H1 (cell line): Measurements from ENCODE around the gene TGFB3. TPM values are rescaled to one million over a fixed set of nuclear protein-coding genes. Genes with fewer than 3 reads are reported as not detected.

Experiments used
- CTCF ChIA-PET: fragments of 300-600 bp; sonication (Branson Sonifier 250); formaldehyde crosslinking; loops from one replicate; lab custom pipeline; 2021; ENCODE audit not compliant: partially characterized antibody; lab: Charles Lee
- POLR2A ChIA-PET: fragments of 300-600 bp; sonication (Branson Sonifier 250); formaldehyde crosslinking; loops from one replicate; lab custom pipeline; 2021; ENCODE audit warnings: inconsistent platforms; ENCODE audit not compliant: partially characterized antibody; lab: Charles Lee
- DNase-seq, 2 experiments: peaks; one replicate each; pipeline versions ENCODE4 v3.0.0 to v3.0.0-alpha.2; 2010 to 2022; ENCODE audit warnings: low spot score in 2 of 2, low read depth in 1 of 2, mixed read lengths in 1 of 2
- FAIRE-seq: peaks from 2 replicates; lab custom pipeline; 2011; peaks lifted over from hg19 to GRCh38; lab: Jason Lieb, UNC
- H2AFZ ChIP-seq: 2 replicates; pipeline ENCODE4 v1.8.1; 2012; ENCODE audit warnings: low read length, inconsistent platforms
- H2AK5ac ChIP-seq: 2 replicates; pipeline ENCODE4 v1.6.1; 2013; ENCODE audit warnings: low read depth, low read length
- H2BK120ac ChIP-seq: replicated peaks from 2 replicates; pipeline ENCODE3; 2013; ENCODE audit warnings: low read depth, low read length, inconsistent platforms
- H2BK12ac ChIP-seq: 2 replicates; pipeline ENCODE4 v1.6.1; 2013; ENCODE audit warnings: low read depth, low read length
- H2BK15ac ChIP-seq: 2 replicates; pipeline ENCODE4 v1.6.1; 2013; ENCODE audit warnings: low read length
- H2BK20ac ChIP-seq: 2 replicates; pipeline ENCODE4 v1.6.1; 2013; ENCODE audit warnings: low read length
- H2BK5ac ChIP-seq: 2 replicates; pipeline ENCODE4 v1.6.1; 2013; ENCODE audit warnings: low read depth, low read length
- H3K14ac ChIP-seq: 2 replicates; pipeline ENCODE4 v1.6.1; 2013; ENCODE audit warnings: inconsistent platforms; ENCODE audit not compliant: insufficient read length
- H3K18ac ChIP-seq: 2 replicates; pipeline ENCODE4 v1.6.1; 2013; ENCODE audit warnings: low read length; ENCODE audit errors: extremely low read depth
- H3K23ac ChIP-seq: 2 replicates; pipeline ENCODE4 v1.6.1; 2013; ENCODE audit warnings: inconsistent platforms; ENCODE audit not compliant: insufficient read length
- H3K23me2 ChIP-seq: 2 replicates; pipeline ENCODE4 v1.6.1; 2013; ENCODE audit warnings: low read depth, low read length
- H3K27ac ChIP-seq: 2 replicates; pipeline ENCODE4 v1.6.1; 2011; ENCODE audit warnings: low read depth, low read length, inconsistent platforms
- H3K27me3 ChIP-seq, 4 experiments: replicated peaks in 1 of 4; 1 replicate in 1 of 4; 2 replicates in 3 of 4; pipeline versions ENCODE4 v1.6.1 to v1.8.1; 2011 to 2013; ENCODE audit warnings: low read length in 3 of 4, mild to moderate bottlenecking in 3 of 4, inconsistent platforms in 2 of 4, mixed read lengths in 2 of 4, moderate library complexity in 1 of 4; ENCODE audit not compliant: control insufficient read depth in 3 of 4, insufficient read depth in 3 of 4; ENCODE audit errors: extremely low read depth in 1 of 4
- H3K36me3 ChIP-seq, 4 experiments: 2 replicates each; pipeline versions ENCODE4 v1.6.1 to v1.8.1; 2011 to 2013; ENCODE audit warnings: mild to moderate bottlenecking in 4 of 4, low read length in 3 of 4, moderate library complexity in 2 of 4, control low read depth in 1 of 4, inconsistent platforms in 1 of 4; ENCODE audit not compliant: insufficient read depth in 4 of 4, control insufficient read depth in 2 of 4
- H3K4ac ChIP-seq: replicated peaks from 2 replicates; pipeline ENCODE3; 2013; ENCODE audit warnings: low read length, low read depth, mixed read lengths, inconsistent platforms; ENCODE audit not compliant: insufficient read length
- H3K4me1 ChIP-seq, 4 experiments: replicated peaks in 1 of 4; 1 replicate in 1 of 4; 2 replicates in 3 of 4; pipeline versions ENCODE4 v1.6.1 to v1.8.1; 2011 to 2013; ENCODE audit warnings: low read length in 3 of 4, inconsistent platforms in 2 of 4, mixed read lengths in 1 of 4; ENCODE audit not compliant: insufficient read depth in 4 of 4, control insufficient read depth in 3 of 4
- H3K4me2 ChIP-seq, 2 experiments: 2 replicates each; pipeline versions ENCODE4 v1.6.1 to v1.8.1; 2011 to 2013; ENCODE audit warnings: low read depth in 2 of 2, low read length in 2 of 2, control low read depth in 1 of 2, inconsistent platforms in 1 of 2, mild to moderate bottlenecking in 1 of 2; ENCODE audit not compliant: insufficient read depth in 1 of 2
- H3K4me3 ChIP-seq, 4 experiments: fragments of 200-600, 300-600 bp in 1 of 4; sonication (generic), shearing (Covaris generic), sonication (Bioruptor Twin) in 1 of 4; 2 replicates each; pipeline versions ENCODE4 v1.5.1 to v1.8.1; 2011 to 2016; ENCODE audit warnings: low read length in 4 of 4, low read depth in 3 of 4, control low read depth in 2 of 4, inconsistent platforms in 2 of 4, mild to moderate bottlenecking in 2 of 4, mixed read lengths in 1 of 4, moderate library complexity in 1 of 4; ENCODE audit not compliant: insufficient read depth in 2 of 4; ENCODE audit errors: extremely low read depth in 1 of 4
- H3K56ac ChIP-seq: replicated peaks from 2 replicates; pipeline ENCODE3; 2013; ENCODE audit warnings: low read depth, mild to moderate bottlenecking, mixed read lengths, low read length, inconsistent platforms; ENCODE audit not compliant: insufficient read length
- H3K79me1 ChIP-seq: 2 replicates; pipeline ENCODE4 v1.6.1; 2013; ENCODE audit warnings: low read depth, low read length, control low read depth
- H3K79me2 ChIP-seq, 2 experiments: 2 replicates each; pipeline versions ENCODE4 v1.6.1 to v1.8.1; 2012 to 2013; ENCODE audit warnings: low read length in 2 of 2, mild to moderate bottlenecking in 2 of 2, inconsistent platforms in 1 of 2; ENCODE audit not compliant: insufficient read depth in 2 of 2, control insufficient read depth in 1 of 2
- H3K9ac ChIP-seq, 4 experiments: replicated peaks in 1 of 4; 1 replicate in 1 of 4; 2 replicates in 3 of 4; pipeline versions ENCODE4 v1.6.1 to v1.8.1; 2011 to 2013; ENCODE audit warnings: low read depth in 3 of 4, low read length in 3 of 4, control low read depth in 2 of 4, mild to moderate bottlenecking in 2 of 4, moderate library complexity in 2 of 4, inconsistent platforms in 1 of 4; ENCODE audit errors: extremely low read depth in 1 of 4
- H3K9me3 ChIP-seq, 2 experiments: 2 replicates each; pipeline versions ENCODE4 v1.6.1 to v1.8.1; 2012 to 2013; ENCODE audit warnings: mild to moderate bottlenecking in 2 of 2, moderate library complexity in 2 of 2, control low read depth in 1 of 2, inconsistent platforms in 1 of 2, low read depth in 1 of 2, low read length in 1 of 2, mixed read lengths in 1 of 2; ENCODE audit not compliant: insufficient read depth in 2 of 2
- H4K20me1 ChIP-seq, 2 experiments: replicated peaks in 1 of 2; 2 replicates each; pipeline versions ENCODE3 to v1.8.1; 2011 to 2013; ENCODE audit warnings: inconsistent platforms in 2 of 2, low read length in 2 of 2, mild to moderate bottlenecking in 1 of 2; ENCODE audit not compliant: insufficient read depth in 2 of 2, control insufficient read depth in 1 of 2
- H4K5ac ChIP-seq: 2 replicates; pipeline ENCODE4 v1.6.1; 2013; ENCODE audit warnings: low read length, low read depth, mixed read lengths, inconsistent platforms; ENCODE audit not compliant: insufficient read length
- H4K8ac ChIP-seq: 2 replicates; pipeline ENCODE4 v1.8.0; 2013; ENCODE audit warnings: mild to moderate bottlenecking, moderate library complexity, low read length, inconsistent platforms; ENCODE audit not compliant: insufficient read depth; ENCODE audit errors: extremely low read depth
- H4K91ac ChIP-seq: replicated peaks from 2 replicates; pipeline ENCODE3; 2013; ENCODE audit warnings: low read length, mixed read lengths, inconsistent platforms; ENCODE audit not compliant: insufficient read length
- BRCA1 ChIP-seq: IDR thresholded peaks from 2 replicates; pipeline ENCODE4 v1.6.1; 2012; ENCODE audit warnings: low read depth, low read length, improper control_type of control experiment
- CEBPB ChIP-seq: IDR thresholded peaks from 2 replicates; pipeline ENCODE4 v1.6.1; 2012; ENCODE audit warnings: low read depth, low read length
- CTCF ChIP-seq, 3 experiments: IDR thresholded peaks; 1 replicate in 2 of 3; 2 replicates in 1 of 3; pipeline versions ENCODE4 v1.5.1 to v1.6.1; 2011; ENCODE audit warnings: low read length in 3 of 3, mild to moderate bottlenecking in 3 of 3, inconsistent platforms in 2 of 3, low read depth in 1 of 3, moderate library complexity in 1 of 3; ENCODE audit not compliant: insufficient read depth in 1 of 3; ENCODE audit errors: control extremely low read depth in 1 of 3
- EP300 ChIP-seq, 2 experiments: IDR thresholded peaks; 1 replicate in 1 of 2; 2 replicates in 1 of 2; pipeline ENCODE4 v1.6.1; 2011 to 2012; ENCODE audit warnings: low read depth in 2 of 2, low read length in 2 of 2, mild to moderate bottlenecking in 2 of 2, borderline replicate concordance in 1 of 2, inconsistent platforms in 1 of 2, moderate library complexity in 1 of 2
- JUND ChIP-seq: IDR thresholded peaks from 2 replicates; pipeline ENCODE4 v1.6.1; 2011; ENCODE audit warnings: mild to moderate bottlenecking, improper control_type of control experiment, low read length
- KDM4A ChIP-seq: IDR thresholded peaks from one replicate; pipeline ENCODE4 v1.7.1; 2012; ENCODE audit warnings: low read depth, mild to moderate bottlenecking, moderate library complexity, low read length, inconsistent platforms; ENCODE audit not compliant: severe bottlenecking
- MAFK ChIP-seq: IDR thresholded peaks from 2 replicates; pipeline ENCODE4 v1.6.1; 2012; ENCODE audit warnings: low read depth, mild to moderate bottlenecking, improper control_type of control experiment, low read length
- NRF1 ChIP-seq: IDR thresholded peaks from 2 replicates; pipeline ENCODE4 v1.6.1; 2011; ENCODE audit warnings: mild to moderate bottlenecking, low read depth, low read length, improper control_type of control experiment
- PHF8 ChIP-seq: fragments of 200-600 bp; sonication (generic); conservative IDR thresholded peaks from 2 replicates; pipeline ENCODE4 v1.7.1; 2012; ENCODE audit warnings: low read depth, mild to moderate bottlenecking, inconsistent platforms, low read length, moderate library complexity
- POLR2A ChIP-seq, 2 experiments: IDR thresholded peaks; 1 replicate in 1 of 2; 2 replicates in 1 of 2; pipeline ENCODE4 v1.6.1; 2011; ENCODE audit warnings: low read depth in 2 of 2, low read length in 2 of 2, mild to moderate bottlenecking in 2 of 2; ENCODE audit errors: control extremely low read depth in 1 of 2
- SP1 ChIP-seq: IDR thresholded peaks from 2 replicates; pipeline ENCODE4 v1.6.1; 2011; ENCODE audit warnings: low read depth, low read length
- WGBS, 2 experiments: shearing (Covaris generic) in 1 of 2; methylation state at CpG; one replicate each; pipeline versions ENCODE4 v1.1.6 to v1.1.7; 2013 to 2015; ENCODE audit warnings: low lambda C conversion rate in 2 of 2, mixed read lengths in 2 of 2, inconsistent platforms in 1 of 2, low coverage in 1 of 2, missing lambda C conversion rate in 1 of 2; ENCODE audit not compliant: insufficient replicate concordance in 2 of 2, insufficient coverage in 1 of 2, insufficient read length in 1 of 2; ENCODE audit errors: extremely low coverage in 1 of 2, missing lambda C conversion rate in 1 of 2; 5-methylcytosine and 5-hydroxymethylcytosine counted together
- polyA plus RNA-seq, 7 experiments: library from polyadenylated mRNA; depleted of rRNA in 3 of 7; stranded (reverse) in 5 of 7; unstranded in 2 of 7; fragments of >200 nt in 5 of 7; fragments of 200-250 nt in 2 of 7; gene quantifications; 1 replicate in 5 of 7; 2 replicates in 1 of 7; 4 replicates in 1 of 7; pipeline versions ENCODE4 v1.2.1 to v1.2.3, GENCODE V29; 2011 to 2013; ENCODE audit warnings: missing spikeins in 2 of 7, mixed read lengths in 2 of 7
- total RNA-seq: library from RNA; stranded (reverse); fragmentation: NEBNext Ultra II Directional; extraction: Animal tissue kit (Norgen Biotek cat#: 25700); gene quantifications from 2 replicates; pipeline ENCODE4 v1.2.1, GENCODE V29; 2021
- TF ChIP-seq, protein P1 (sequence below): IDR thresholded peaks from 2 replicates; pipeline ENCODE4 v1.6.1; 2012; ENCODE audit warnings: inconsistent platforms

TGFB3 gene
- total and polyA plus RNA-seq, 2 of the 8 experiments (the other 6 are each of a cell fraction or from before 2014, with no cell fraction given): 0.65 to 0.86 TPM

DNA sequence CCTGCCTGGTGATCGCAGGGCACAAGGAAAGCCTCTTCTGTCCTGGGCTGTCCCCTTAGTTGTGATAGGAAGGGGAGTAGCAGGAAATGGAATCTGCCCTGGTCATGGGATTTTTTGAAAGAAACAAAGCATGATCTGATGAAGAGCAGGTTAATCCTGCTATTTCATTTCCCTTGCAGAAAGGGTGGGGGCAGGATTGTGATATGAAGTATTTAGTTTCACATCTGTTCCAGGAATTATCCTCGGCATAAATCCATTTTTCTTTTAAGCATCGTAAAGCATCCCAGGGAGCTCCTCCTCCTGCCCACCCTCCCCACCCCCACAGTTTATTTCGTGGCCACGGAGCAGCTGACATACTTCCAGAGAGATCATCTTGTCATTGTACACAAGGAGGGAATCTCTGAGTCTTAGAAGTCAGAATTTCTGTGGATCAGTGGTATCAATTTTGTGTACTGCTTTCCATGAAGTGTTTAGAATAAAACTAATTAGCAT, 53.1 kb downstream of the TGFB3 start:
- Histone ChIP-seq H2AFZ (no peak overlapping the region), H2BK12ac (no peak overlapping the region), H2BK20ac (no peak overlapping the region), H3K23me2 (no peaks in the 10 kb centered on the region), H3K14ac (no peak overlapping the region), H3K27me3 (no peaks in the 10 kb centered on the region), H3K4me1 (peaks cover 0 to 4% (median 0%) of the 10 kb centered on the region in 4 experiments; a peak in 1 of 7 replicates), H2BK5ac (no peak overlapping the region), H4K20me1 (peaks cover 2 to 4% of the 10 kb centered on the region in 2 experiments), H4K8ac (no peak overlapping the region), H3K4ac (no peak overlapping the region), H3K27ac (no peak overlapping the region), H4K91ac (no peak overlapping the region), H4K5ac (no peak overlapping the region), H3K9me3 (no peaks in the 10 kb centered on the region; a peak in 1 of 4 replicates), H2BK120ac (no peak overlapping the region), H3K23ac (no peak overlapping the region), H2AK5ac (no peak overlapping the region), H3K36me3 (no peaks in the 10 kb centered on the region), H3K56ac (no peak overlapping the region), H3K9ac (no peak overlapping the region), H3K4me3 (no peak overlapping the region), H3K4me2 (no peak overlapping the region), H3K79me1 (no peaks in the 10 kb centered on the region), H2BK15ac (no peak overlapping the region), H3K18ac (no peak overlapping the region), H3K79me2 (no peaks in the 10 kb centered on the region)
- DNase-seq (no peak), FAIRE-seq (no peak)
- CTCF ChIA-PET: interaction anchor here (1.1 to 2.0 kb wide), 4 partner anchors 10 to 219 kb away, joined by 3 to 6 read pairs (median 4); no protein-coding TSS in a partner anchor
- POLR2A ChIA-PET: no interaction called here
- 80% methylated on average over 5 of the region's 5 CpGs; no CpG with 5 or more reads in 1 of the 2 experiments for WGBS, 2 experiments
- TF ChIP-seq NRF1: no peak
- no peak for TF ChIP-seq SP1
- no peak for TF ChIP-seq JUND
- no peak for TF ChIP-seq CEBPB
- no peak for TF ChIP-seq POLR2A (IDR thresholded peaks at IDR 0.05; ENCODE audit: control extremely low read depth in 1 of 2, low read depth in 2 of 2, low read length in 2 of 2)
- TF ChIP-seq, protein P1, sequence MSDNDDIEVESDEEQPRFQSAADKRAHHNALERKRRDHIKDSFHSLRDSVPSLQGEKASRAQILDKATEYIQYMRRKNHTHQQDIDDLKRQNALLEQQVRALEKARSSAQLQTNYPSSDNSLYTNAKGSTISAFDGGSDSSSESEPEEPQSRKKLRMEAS: no peak
- TF ChIP-seq PHF8: no peak
- no peak for TF ChIP-seq MAFK
- TF ChIP-seq EP300 (IDR thresholded peaks at IDR 0.05; ENCODE audit: borderline replicate concordance in 1 of 2, low read depth in 2 of 2, low read length in 2 of 2): no peak
- TF ChIP-seq CTCF (IDR thresholded peaks at IDR 0.05; ENCODE audit: control extremely low read depth in 1 of 3, insufficient read depth in 1 of 3, low read depth in 1 of 3, low read length in 3 of 3): no peak
- no peak for TF ChIP-seq BRCA1
- no peak for TF ChIP-seq KDM4A
